Measurements from ENCODE around the gene CDYL. TPM values are rescaled to one million over a fixed set of nuclear protein-coding genes. Genes with fewer than 3 reads are reported as not detected.

The CDYL gene
- total RNA-seq, 1 experiment from 2014 or later: 60.8 TPM

DNA sequence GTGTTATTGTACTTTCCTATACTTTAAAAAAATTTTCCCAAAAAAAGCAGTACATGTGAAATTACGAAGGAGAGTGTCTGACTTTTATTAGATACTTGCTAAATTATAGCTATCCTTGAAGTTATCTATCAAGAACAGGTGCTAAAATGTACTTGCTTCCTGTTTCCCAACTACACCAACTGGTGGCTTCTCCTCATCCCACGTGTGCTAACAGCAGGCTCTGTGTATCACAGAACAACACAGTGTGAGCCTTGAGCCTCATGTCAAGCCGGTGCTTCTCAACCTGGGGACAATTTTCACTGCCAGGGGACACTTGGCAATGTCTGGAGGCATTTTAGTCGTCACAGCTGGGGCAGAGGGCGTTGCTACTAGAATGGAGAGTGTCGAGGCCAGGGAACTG, 36.2 kb upstream of the CDYL start:
- no peak overlapping the region for H3K4me3 ChIP-seq
- no peaks in the 10 kb centered on the region for H3K9me3 ChIP-seq (ENCODE audit: insufficient read depth, low read depth)
- no peak overlapping the region for H2AFZ ChIP-seq
- BruUV-seq (replicated peaks): no TSS peak
- CTCF ChIA-PET: interaction anchor here (0.6 kb wide), 1 partner anchor 105 kb away, joined by 4 read pairs; no protein-coding TSS in a partner anchor
- no peak overlapping the region for H3K4me2 ChIP-seq
- peaks cover 15% of the 10 kb centered on the region for H3K4me1 ChIP-seq (replicated peaks; ENCODE audit: insufficient read depth)
- H3K79me2 ChIP-seq (ENCODE audit: low read depth): no peaks in the 10 kb centered on the region
- H3K36me3 ChIP-seq (ENCODE audit: low read depth): no peaks in the 10 kb centered on the region
- POLR2A ChIA-PET (ENCODE audit: unreplicated experiment): no interaction called here
- no peak overlapping the region for H3K27ac ChIP-seq
- no peak for TF ChIP-seq EZH2 (IDR thresholded peaks at IDR 0.05; ENCODE audit: low read depth)
- TF ChIP-seq, protein P1, sequence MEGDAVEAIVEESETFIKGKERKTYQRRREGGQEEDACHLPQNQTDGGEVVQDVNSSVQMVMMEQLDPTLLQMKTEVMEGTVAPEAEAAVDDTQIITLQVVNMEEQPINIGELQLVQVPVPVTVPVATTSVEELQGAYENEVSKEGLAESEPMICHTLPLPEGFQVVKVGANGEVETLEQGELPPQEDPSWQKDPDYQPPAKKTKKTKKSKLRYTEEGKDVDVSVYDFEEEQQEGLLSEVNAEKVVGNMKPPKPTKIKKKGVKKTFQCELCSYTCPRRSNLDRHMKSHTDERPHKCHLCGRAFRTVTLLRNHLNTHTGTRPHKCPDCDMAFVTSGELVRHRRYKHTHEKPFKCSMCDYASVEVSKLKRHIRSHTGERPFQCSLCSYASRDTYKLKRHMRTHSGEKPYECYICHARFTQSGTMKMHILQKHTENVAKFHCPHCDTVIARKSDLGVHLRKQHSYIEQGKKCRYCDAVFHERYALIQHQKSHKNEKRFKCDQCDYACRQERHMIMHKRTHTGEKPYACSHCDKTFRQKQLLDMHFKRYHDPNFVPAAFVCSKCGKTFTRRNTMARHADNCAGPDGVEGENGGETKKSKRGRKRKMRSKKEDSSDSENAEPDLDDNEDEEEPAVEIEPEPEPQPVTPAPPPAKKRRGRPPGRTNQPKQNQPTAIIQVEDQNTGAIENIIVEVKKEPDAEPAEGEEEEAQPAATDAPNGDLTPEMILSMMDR (conservative IDR thresholded peaks at IDR 0.05): no peak
- no peaks in the 10 kb centered on the region for H3K27me3 ChIP-seq (ENCODE audit: insufficient read depth, low read depth)
- no peak for DNase-seq
- H3K9me2 ChIP-seq (ENCODE audit: insufficient read depth): no peaks in the 10 kb centered on the region
- intact Hi-C loops (cut with micrococcal nuclease; ENCODE audit: unreplicated experiment): no loop called here
- no peaks in the 10 kb centered on the region for H3F3A ChIP-seq (ENCODE audit: insufficient read depth, low read depth)
- H4K20me1 ChIP-seq (ENCODE audit: insufficient read depth): no peaks in the 10 kb centered on the region

DNA sequence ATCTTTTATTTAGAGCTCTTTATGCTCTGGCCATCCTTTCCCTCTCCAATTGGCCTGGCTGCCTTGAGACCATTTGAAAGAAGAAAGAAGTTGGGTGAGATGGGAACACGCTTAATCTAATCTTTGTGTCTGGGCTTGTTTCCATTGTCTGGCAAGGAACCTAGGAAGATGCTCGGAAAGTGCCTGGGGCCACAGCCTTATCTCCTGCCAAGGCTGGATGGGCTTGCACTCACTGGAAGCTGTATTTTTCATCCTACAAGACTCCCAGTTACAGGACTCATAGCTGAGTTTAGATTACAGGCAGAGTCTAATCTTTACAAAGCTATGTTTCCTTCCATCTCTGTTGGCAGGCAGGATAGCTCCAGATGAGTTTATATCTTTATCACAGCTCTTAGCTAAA, 33.1 kb upstream of the CDYL start:
- intact Hi-C loops (cut with micrococcal nuclease; ENCODE audit: unreplicated experiment): no loop called here
- ChIA-PET CTCF (no interaction called here), POLR2A (ENCODE audit: unreplicated experiment) (no interaction called here)
- TF ChIP-seq, protein P1 (conservative IDR thresholded peaks at IDR 0.05): no peak
- no peak for TF ChIP-seq EZH2 (IDR thresholded peaks at IDR 0.05; ENCODE audit: low read depth)
- no peak overlapping the region for H3K4me2 ChIP-seq
- H4K20me1 ChIP-seq (ENCODE audit: insufficient read depth): no peaks in the 10 kb centered on the region
- H3K79me2 ChIP-seq (ENCODE audit: low read depth): no peaks in the 10 kb centered on the region
- no peaks in the 10 kb centered on the region for H3K9me2 ChIP-seq (ENCODE audit: insufficient read depth)
- no peaks in the 10 kb centered on the region for H3F3A ChIP-seq (ENCODE audit: insufficient read depth, low read depth)
- no peaks in the 10 kb centered on the region for H3K36me3 ChIP-seq (ENCODE audit: low read depth)
- no peak overlapping the region for H3K4me3 ChIP-seq
- no peaks in the 10 kb centered on the region for H3K27me3 ChIP-seq (ENCODE audit: insufficient read depth, low read depth)
- no peaks in the 10 kb centered on the region for H3K9me3 ChIP-seq (ENCODE audit: insufficient read depth, low read depth)
- H3K4me1 ChIP-seq (replicated peaks; ENCODE audit: insufficient read depth): no peaks in the 10 kb centered on the region
- H2AFZ ChIP-seq: no peak overlapping the region
- no peak for DNase-seq
- BruUV-seq (replicated peaks): no TSS peak
- H3K27ac ChIP-seq: no peak overlapping the region

DNA sequence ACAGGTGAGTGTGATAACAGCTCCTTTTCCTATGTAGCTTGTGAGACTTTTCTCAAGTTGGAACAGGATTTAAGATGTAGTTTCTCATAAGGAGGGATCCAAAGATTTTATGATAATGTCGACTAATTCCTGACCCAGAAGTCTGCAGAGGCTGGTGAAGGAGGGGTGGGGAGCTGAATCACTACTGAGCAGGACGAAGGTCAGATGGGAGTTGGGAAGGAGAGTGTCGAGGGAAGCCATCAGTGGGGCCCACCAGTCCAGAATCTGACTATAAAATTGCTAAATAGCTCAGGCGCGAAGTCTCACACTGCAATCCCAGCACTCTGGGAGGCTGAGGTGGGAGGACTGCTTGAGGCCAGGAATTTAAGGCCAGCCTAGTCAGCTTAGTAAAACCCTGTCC, 32.3 kb upstream of the CDYL start:
- no peak for DNase-seq
- no peaks in the 10 kb centered on the region for H4K20me1 ChIP-seq (ENCODE audit: insufficient read depth)
- H3K9me3 ChIP-seq (ENCODE audit: insufficient read depth, low read depth): no peaks in the 10 kb centered on the region
- no peaks in the 10 kb centered on the region for H3K36me3 ChIP-seq (ENCODE audit: low read depth)
- no peak overlapping the region for H3K4me2 ChIP-seq
- ChIA-PET CTCF (no interaction called here), POLR2A (ENCODE audit: unreplicated experiment) (no interaction called here)
- H2AFZ ChIP-seq: no peak overlapping the region
- no peaks in the 10 kb centered on the region for H3K4me1 ChIP-seq (replicated peaks; ENCODE audit: insufficient read depth)
- no TSS peak for BruUV-seq (replicated peaks)
- no peaks in the 10 kb centered on the region for H3K9me2 ChIP-seq (ENCODE audit: insufficient read depth)
- H3F3A ChIP-seq (ENCODE audit: insufficient read depth, low read depth): no peaks in the 10 kb centered on the region
- H3K4me3 ChIP-seq: no peak overlapping the region
- no peaks in the 10 kb centered on the region for H3K79me2 ChIP-seq (ENCODE audit: low read depth)
- intact Hi-C loops (cut with micrococcal nuclease; ENCODE audit: unreplicated experiment): no loop called here
- no peak overlapping the region for H3K27ac ChIP-seq
- H3K27me3 ChIP-seq (ENCODE audit: insufficient read depth, low read depth): no peaks in the 10 kb centered on the region
- TF ChIP-seq EZH2 (IDR thresholded peaks at IDR 0.05; ENCODE audit: low read depth): no peak
- TF ChIP-seq, protein P1 (conservative IDR thresholded peaks at IDR 0.05): no peak

Measured in PC-9 (cell line).